GM10847 (cell line): ENCODE results near the gene CA10.

Source experiments
- POLR2A ChIP-seq: IDR thresholded peaks from 2 replicates; pipeline ENCODE4 v1.6.1; 2011; ENCODE audit not compliant: insufficient read length; ENCODE audit errors: extremely low read depth

Gene CA10

DNA sequence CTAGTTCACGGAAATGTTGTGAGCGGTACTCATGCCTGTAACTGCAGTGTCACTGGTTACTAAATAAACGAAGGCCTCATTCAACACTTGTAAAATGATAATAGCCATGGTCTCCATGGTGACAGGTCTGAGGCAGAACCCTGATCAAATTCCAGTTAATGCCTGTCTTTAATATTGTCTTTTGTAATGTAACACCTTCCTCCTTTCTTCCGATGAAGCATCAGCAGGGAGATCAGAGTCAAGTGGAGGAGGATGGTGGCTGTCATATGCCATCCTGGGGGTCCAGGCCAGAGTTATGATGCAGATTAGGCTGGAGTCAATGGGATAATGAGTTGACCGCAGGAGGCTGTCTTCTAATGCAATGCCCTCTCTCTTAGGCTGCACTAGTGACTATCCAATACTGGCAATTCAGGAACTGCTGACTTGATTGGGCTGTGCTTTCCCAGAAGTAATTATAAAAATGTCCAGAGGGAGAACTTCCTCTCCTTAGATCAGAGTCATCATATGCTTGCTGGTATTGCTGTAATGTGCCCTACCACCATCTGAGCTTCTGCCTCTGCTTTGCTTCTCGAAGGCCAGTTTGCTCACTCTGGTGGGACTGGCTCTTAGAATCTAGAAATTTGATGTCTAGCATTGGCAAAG is 419.1 kb downstream of the CA10 start:
- TF ChIP-seq POLR2A, result no peak

GRCh38 chr17:51736356-51736755 is 422.2 kb downstream of the CA10 start:
- TF ChIP-seq POLR2A, result no peak

GRCh38 chr17:51734976-51735375 is 423.5 kb downstream of the CA10 start:
- no peak for TF ChIP-seq POLR2A

- no peak for TF ChIP-seq POLR2A
Measured at GRCh38 chr17:51734462-51734861, 424.1 kb downstream of the CA10 start.

DNA sequence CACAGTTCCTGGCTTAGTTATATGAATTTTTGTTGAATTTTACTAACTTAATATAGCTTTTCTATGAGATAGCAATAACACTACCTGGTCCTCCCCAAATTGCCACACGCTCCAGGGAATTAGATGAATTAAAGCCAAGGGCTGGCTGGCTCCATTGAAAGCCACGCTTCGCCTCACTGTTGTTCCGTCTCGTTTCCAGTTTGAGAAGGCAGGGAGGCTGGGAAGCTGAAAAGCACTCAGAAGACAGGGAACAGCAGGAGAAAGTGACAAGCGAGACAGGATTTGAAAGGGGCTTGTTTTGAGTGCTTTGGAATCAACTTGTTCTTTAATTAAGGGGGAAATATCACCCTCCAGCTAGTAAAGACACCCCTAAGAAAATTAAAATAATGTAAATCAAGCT is 425.3 kb downstream of the CA10 start:
- TF ChIP-seq POLR2A, result no peak

GRCh38 chr17:51731941-51732722 is 426.4 kb downstream of the CA10 start:
- TF ChIP-seq POLR2A, result no peak

GRCh38 chr17:51730303-51731050 is 428.0 kb downstream of the CA10 start:
- TF ChIP-seq POLR2A, result no peak

DNA sequence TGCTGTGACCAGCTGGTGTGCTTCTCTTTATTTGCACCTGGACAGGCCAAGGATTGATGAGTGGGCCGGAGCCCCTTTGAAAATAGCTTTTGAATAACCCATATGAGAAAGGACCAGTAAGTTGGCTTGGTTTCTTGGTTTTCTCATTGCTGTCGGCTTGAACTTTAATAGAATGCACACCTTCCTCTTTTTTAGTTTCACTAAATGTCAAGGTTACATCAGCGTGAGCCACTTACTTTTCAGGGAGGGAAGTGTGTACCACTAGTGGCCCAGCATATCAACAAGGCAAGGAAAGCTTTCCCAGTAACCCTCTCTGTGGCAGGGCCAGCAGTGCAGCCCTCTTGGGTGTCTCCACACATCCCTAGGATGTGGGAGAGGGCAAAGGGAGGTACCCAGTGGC is 433.3 kb downstream of the CA10 start:
- TF ChIP-seq POLR2A, result no peak

- no peak for TF ChIP-seq POLR2A
Measured at GRCh38 chr17:51724043-51724580, 434.4 kb downstream of the CA10 start.

GRCh38 chr17:51722994-51723393 is 435.5 kb downstream of the CA10 start:
- TF ChIP-seq POLR2A, result no peak

DNA sequence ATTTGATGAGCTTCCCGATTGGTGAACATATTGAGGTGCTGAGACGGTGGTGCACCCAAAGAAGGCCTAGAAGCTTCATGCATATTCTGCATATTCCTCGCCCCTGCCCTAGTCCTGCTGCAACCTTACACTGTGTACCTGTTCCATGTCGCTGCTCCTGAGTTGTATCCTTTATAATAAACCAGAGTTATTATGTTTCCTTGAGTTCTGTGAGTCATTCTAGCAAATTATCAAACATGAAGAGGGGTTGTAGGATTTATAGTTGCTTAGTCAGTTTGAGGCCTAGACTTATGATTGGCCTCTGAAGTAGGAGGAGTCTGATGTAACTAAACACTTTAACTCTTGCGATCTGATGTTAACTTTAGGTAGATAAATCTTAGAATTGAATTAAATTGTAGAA is 436.8 kb downstream of the CA10 start:
- no peak for TF ChIP-seq POLR2A

- no peak for TF ChIP-seq POLR2A
Measured at GRCh38 chr17:51720439-51720838, 438.1 kb downstream of the CA10 start.

DNA sequence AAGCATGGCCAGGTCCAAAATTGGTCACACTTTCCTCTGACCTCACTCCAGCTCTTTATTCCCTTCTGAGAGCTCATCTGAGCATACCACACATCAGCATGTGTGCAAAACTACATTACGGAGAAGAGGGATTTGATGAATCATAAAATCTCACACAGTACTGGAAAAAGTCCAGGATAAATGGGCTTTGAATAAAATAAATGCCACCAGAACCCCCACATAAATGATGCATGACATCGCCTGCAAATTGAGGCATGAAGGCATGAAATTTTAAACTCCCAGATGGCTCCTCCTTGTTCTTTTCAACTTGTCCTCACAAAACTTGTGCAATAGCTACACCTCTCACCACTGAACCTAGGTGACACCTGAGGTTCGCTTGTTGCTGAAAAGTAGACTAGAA is 439.5 kb downstream of the CA10 start:
- TF ChIP-seq POLR2A, result no peak

- TF ChIP-seq POLR2A, result no peak
Measured at GRCh38 chr17:51711581-51711980, 446.9 kb downstream of the CA10 start.

GRCh38 chr17:51710634-51710979 is 447.9 kb downstream of the CA10 start:
- TF ChIP-seq POLR2A, result no peak
